ENCODE results near the gene ANXA3.
A peak's percentile ranks its signal among the peaks of the same experiment; 100 is the strongest.

Gene ANXA3

GRCh38 chr4:78645853-78646757, 94.5 kb downstream of the ANXA3 start:
- DNase-seq, result peak; percentile 67

GRCh38 chr4:78647272-78647671, 95.7 kb downstream of the ANXA3 start:
- no peak for DNase-seq

GRCh38 chr4:78648640-78649363, 97.2 kb downstream of the ANXA3 start:
- DNase-seq, result no peak

- DNase-seq, result peak; percentile 88
These were observed 98.8 kb downstream of the ANXA3 start for GRCh38 chr4:78650106-78651024.

- DNase-seq, result no peak
These were observed 99.8 kb downstream of the ANXA3 start for GRCh38 chr4:78651250-78651860.

- DNase-seq, result no peak
These were observed 100.8 kb downstream of the ANXA3 start for GRCh38 chr4:78652282-78652876.

- peak; percentile 58 for DNase-seq
These were observed 102.1 kb downstream of the ANXA3 start for GRCh38 chr4:78653655-78654054.

GRCh38 chr4:78654807-78655206, 103.2 kb downstream of the ANXA3 start:
- no peak for DNase-seq

- peak; percentile 45 for DNase-seq
These were observed 105.4 kb downstream of the ANXA3 start for GRCh38 chr4:78656968-78657445.

- peak; percentile 66 for DNase-seq
These were observed 107.7 kb downstream of the ANXA3 start for GRCh38 chr4:78659264-78659663.

GRCh38 chr4:78659665-78660064, 108.1 kb downstream of the ANXA3 start:
- no peak for DNase-seq

Measured in hematopoietic multipotent progenitor cell treated with erythropoietin and hydrocortisone succinate and interleukin-3 and kit ligand, for 8 days (in vitro differentiated cells).